Measurements from ENCODE around the gene RBM23. TPM values are rescaled to one million over a fixed set of nuclear protein-coding genes. Genes with fewer than 3 reads are reported as not detected.

The RBM23 gene
- polyA plus RNA-seq, 1 donor from 2014 or later = 83.7 TPM

DNA sequence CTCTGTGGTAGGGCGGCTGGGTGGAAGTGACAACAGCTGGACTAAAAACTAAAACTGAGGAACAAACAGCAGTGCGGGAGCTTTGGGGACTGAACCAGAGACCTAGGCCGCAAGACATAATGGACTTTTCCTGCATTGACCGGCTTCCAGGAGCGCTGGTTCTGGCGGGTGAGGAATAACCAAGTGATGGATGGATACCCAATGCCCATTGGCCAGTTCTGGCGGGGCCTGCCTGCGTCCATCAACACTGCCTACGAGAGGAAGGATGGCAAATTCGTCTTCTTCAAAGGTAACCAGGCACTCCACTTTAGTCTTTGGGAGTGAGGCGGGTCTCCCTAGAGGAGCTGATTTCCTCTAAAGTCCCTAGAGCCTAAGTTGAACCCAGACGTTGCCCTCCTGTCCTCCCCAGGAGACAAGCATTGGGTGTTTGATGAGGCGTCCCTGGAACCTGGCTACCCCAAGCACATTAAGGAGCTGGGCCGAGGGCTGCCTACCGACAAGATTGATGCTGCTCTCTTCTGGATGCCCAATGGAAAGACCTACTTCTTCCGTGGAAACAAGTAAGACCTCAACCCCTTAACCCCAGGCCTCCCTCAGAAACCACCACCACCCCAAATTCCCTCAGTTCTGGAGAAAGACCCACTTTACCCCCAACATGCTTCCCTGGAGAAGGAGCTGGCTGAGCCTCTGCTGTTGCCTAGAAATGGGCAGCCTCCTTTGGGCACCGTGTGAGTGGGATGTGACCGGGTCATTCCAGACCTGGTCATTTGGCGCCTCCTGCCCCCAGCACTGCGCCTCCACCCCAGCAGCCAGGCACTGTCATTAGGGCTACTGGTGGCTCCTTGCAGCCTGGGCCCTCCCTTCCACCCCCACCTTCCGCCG lies 74.5 kb downstream of the RBM23 start (continued):
- TF ChIP-seq EP300 (conservative IDR thresholded peaks at IDR 0.05; ENCODE audit: poor library complexity, severe bottlenecking) = no peak
- TF ChIP-seq RAD21 (conservative IDR thresholded peaks at IDR 0.05) = no peak
- TF ChIP-seq POLR2AphosphoS5 (IDR thresholded peaks at IDR 0.05) = no peak
- no peak for TF ChIP-seq MXI1 (conservative IDR thresholded peaks at IDR 0.05; ENCODE audit: poor library complexity, severe bottlenecking)
- TF ChIP-seq TAF1 (IDR thresholded peaks at IDR 0.05; ENCODE audit: low read depth) = no peak

Small RNA genes lying within 50 kb of the gene (small RNA-seq; reads per million reads assigned to genes)
- gene RF00019 = 0 to 1.2 (median 0) reads per million in 3 experiments

Other genes starting within 250 kb of the RBM23 start
- 60.7 and 76.1 TPM in 2 replicates for gene OXA1L, start 152.5 kb downstream of the RBM23 start, polyA plus RNA-seq
- gene SLC7A7, start 103.7 kb downstream of the RBM23 start, polyA plus RNA-seq = not detected in 2 replicates
- 87.9 and 161 TPM in 2 replicates for gene MRPL52, start 89.3 kb downstream of the RBM23 start, polyA plus RNA-seq
- 0.30 and 1.5 TPM in 2 replicates for gene MMP14, start 82.6 kb downstream of the RBM23 start, polyA plus RNA-seq
- 0.22 and 1.1 TPM in 2 replicates for gene LRP10, start 47.4 kb downstream of the RBM23 start, polyA plus RNA-seq
- gene REM2, start 35.9 kb downstream of the RBM23 start, polyA plus RNA-seq = 28.6 and 31.1 TPM in 2 replicates
- gene PRMT5, start 10.2 kb upstream of the RBM23 start, polyA plus RNA-seq = 102 and 114 TPM in 2 replicates
- 3.2 and 12.1 TPM in 2 replicates for gene HAUS4, start 37.9 kb upstream of the RBM23 start, polyA plus RNA-seq
- gene AJUBA, start 63.4 kb upstream of the RBM23 start, polyA plus RNA-seq = 0.52 and 1.9 TPM in 2 replicates
- 4.7 and 7.1 TPM in 2 replicates for gene C14orf93, start 91.0 kb upstream of the RBM23 start, polyA plus RNA-seq
- 147 and 168 TPM in 2 replicates for gene PSMB5, start 115.8 kb upstream of the RBM23 start, polyA plus RNA-seq
- not detected in 2 replicates for gene PSMB11, start 123.1 kb upstream of the RBM23 start, polyA plus RNA-seq
- 31.7 and 37.0 TPM in 2 replicates for gene CDH24, start 138.4 kb upstream of the RBM23 start, polyA plus RNA-seq
- 132 and 143 TPM in 2 replicates for gene ACIN1, start 176.0 kb upstream of the RBM23 start, polyA plus RNA-seq
- 23.3 and 26.4 TPM in 2 replicates for gene C14orf119, start 176.4 kb upstream of the RBM23 start, polyA plus RNA-seq
- not detected in 2 replicates for gene CIROP, start 185.8 kb upstream of the RBM23 start, polyA plus RNA-seq
- not detected in 2 replicates for gene CEBPE, start 200.1 kb upstream of the RBM23 start, polyA plus RNA-seq